GM18517 (cell line): ENCODE measurements around the gene YAP1.

Experiments
- ATAC-seq: cut with Tn5 transposase; IDR thresholded peaks from one replicate; pipeline ENCODE4 v1.9.1; 2021; ENCODE audit warnings: mild to moderate bottlenecking, moderate library complexity; ENCODE audit not compliant: unreplicated experiment

YAP1 gene

DNA sequence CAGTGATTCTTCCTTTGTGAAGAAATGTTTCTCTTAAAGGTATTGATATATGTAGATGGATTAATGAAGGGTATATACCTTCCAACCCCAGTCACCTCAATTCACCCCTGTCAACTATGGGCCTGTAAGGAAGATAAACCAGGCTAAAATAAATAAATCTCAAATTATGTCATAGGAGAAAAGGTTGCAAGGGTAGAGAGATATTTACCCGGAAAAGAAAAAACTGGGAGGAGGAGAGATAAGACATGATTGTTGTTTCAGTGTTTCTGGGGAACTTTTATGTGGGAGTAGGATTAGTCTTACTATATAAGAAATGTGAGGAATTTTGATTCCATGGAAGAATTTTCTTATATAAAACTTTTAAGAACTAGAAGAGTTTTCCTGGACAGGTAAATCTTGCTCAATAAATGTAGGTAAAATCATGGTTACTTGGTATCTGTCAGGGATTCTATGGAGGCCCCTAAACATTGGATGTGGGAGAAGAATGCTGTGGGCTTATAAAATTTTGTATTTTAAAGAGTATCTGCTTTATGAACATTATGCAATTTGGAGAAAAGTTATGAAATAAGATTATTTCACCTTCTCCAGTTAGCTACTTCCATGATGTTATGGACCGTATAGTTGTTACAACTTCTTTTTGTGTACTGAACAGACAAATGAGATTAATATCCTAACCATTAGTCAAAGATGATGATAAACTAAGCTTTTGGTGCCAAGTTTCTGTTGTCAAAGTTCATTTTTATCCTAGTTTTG, 6.4 kb downstream of the YAP1 start:
- no peak for ATAC-seq

DNA sequence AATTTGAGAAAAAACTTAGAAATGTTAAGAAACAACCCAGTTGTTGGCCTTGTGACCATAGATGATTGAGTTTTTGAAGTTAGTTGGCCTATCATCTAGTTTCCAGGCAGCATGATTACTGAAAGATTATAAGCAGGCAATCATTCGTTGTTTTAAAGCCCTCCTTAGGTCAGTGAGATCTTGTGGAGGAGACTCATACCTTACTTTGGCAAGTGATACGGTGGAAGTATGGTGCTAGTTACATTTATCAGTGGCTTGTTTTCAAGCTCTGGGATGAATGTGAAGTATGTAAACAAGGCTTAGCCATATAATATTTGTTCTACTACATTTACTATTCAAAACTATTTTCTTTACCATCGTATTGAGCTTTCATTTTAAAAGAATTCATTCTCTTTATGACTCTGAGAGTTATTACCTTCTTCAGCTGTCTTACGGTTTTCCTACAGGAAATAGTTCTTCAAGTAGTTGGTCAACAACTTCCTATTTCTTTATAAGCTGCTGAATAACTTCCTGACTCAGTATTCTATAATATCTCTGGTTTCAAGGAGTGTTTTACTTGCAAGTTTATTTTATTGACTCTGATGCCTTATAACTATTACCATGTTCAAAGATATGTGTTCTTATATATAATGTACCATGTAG, 7.3 kb downstream of the YAP1 start:
- ATAC-seq, result no peak

DNA sequence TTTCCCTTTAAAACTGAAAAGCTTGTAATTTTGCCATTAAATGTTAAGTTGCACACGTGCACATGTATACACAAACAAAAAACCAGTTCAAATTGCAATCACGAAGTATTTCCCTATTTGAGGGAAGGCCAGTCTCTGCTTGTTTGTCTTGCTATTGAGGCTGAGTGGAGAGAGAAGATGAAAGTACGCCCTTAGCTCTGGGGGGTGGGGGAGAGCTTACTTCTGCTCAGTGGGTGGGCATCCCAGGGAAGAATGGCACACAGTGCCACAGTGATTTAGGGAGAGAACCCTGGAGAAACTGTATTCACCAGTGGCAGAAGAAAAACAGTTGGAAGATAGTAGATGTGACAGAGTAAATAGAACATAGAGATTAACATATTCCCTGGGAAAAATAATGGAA, 8.7 kb downstream of the YAP1 start:
- ATAC-seq, result no peak

DNA sequence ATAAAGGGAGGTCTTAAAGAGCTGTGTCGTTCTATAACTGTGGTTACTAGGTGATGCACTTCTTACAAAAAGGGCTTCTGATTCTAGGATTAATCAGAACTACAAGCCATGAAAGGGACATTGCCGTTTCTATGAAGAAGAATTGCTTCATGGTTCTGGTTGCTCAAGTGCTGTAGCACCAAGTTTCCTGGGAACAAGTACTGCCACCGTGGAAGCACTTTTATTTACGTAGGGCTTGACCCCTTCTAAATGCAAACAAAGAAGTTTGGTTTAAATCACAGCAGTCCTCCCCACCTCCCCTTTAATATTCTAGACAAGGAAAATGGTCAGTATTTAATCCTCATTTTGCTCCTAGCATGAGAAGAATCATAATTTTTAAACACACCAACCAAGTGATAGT, 9.8 kb downstream of the YAP1 start:
- no peak for ATAC-seq

DNA sequence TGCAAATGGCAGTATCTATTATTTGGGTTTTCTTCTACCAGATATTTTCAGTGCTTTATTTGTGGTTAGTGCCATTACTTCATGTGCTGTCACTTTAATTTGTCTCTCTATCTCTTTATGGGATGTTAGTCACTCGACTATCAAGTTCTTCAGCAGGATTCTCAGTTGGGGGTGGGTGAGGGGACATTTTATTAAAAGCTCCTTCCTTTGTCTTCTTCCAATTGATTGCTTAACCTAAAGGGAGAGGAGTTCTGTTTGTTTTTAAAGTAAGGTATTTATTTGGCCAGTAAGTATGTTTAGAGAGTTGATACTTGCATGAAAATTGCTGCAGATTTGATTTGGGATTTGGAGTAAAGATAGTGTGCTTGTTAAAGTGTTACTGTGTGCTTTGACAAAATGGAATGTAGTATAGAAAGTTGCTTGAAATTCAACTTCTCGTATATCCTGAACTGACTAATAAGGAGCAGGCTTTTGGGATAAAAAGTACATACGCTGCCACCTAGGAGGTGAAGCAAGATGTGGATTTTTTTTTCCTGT, 10.3 kb downstream of the YAP1 start:
- no peak for ATAC-seq

DNA sequence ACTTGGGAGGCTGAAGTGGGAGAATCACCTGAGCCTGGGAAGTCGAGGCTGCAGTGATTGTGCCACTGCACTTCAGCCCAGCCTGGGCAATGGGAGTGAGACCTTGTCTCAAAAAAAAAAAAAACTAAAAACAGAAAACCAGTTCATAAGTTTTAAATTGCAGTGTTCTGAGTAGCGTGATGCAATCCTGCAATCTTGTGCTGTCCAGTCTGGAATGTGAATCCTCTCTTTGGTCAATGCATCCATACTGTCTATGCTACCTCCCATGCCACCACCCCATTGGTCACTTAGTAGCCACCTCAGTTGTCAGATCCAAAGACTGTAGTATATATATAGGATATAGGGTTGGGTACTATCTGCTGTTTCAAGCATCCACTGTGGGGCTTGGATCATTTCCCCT, 11.1 kb downstream of the YAP1 start:
- no peak for ATAC-seq

DNA sequence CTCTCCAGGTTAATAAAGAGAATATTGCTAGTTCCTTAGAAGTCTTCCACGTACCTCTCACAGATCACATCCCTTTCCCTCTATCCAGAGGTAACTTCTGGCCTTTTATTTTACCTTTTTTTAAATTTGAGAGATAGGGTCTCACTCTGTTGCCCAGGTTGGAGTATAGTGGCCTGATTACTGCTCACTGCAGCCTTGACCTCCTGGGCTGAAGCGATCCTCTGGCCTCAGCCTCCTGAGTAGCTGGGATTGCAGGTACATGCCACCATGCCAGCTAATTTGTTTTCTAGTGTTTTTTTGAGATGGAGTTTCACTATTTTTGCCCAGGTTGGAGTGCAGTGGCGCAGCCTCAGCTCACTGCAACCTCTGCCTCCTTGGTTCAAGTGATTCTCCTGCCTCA, 24.4 kb downstream of the YAP1 start:
- ATAC-seq, result no peak

DNA sequence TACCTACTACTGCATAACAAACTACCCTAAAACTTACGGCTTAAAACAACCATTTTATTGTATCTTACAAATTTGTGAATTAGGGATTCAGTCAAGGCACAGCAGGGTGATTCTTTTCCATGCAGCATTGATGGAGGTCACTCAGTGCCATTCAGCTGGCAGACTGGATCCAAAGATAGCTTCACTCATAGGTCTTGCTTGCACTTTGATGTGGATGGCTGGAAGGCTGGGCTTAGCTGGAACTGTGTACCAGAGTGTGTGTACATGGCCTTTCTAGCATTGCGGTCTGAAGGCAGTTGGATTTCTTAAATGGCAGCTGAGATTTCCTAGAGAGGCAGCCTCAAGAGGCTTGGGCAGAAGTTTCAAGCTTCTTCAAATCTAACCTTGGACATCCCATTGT, 25.0 kb downstream of the YAP1 start:
- ATAC-seq, result no peak

DNA sequence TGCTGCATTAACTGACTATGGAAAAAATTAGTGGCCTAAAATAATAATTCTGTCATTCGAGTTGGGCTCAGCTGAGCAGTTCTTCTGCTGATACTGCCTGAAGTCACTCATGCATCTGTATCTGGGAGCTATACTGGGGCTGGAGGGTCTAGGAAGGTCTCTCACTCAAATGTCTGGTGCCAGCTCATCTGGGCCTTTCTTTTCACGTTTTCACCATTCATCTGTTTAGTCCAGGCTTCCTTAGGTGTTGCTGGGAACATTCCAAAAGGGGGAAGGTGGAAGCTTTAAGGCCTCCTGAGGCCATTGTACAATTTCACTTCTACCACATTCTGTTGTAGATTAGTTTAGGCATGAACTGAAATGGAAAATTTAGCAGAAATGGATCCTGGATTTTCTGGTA, 28.0 kb downstream of the YAP1 start:
- ATAC-seq, result no peak

DNA sequence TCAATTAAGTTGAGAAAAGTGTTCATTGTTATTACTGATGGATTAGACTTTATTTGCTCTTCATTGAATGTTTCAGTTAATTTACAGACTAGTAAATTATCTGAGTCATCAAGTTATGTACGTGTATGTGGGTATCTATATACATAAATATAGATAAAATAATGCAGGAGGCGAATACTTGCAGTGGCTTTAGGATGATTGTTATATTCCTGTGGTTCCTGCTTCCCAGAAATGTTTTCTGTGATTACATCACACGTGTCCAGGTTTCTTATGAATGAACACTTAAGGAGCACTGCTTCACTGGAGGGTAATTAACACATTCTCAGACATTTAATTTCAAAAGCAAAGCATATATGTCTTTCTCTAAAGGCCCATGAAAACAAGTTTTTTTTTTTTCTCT, 28.4 kb downstream of the YAP1 start:
- no peak for ATAC-seq

DNA sequence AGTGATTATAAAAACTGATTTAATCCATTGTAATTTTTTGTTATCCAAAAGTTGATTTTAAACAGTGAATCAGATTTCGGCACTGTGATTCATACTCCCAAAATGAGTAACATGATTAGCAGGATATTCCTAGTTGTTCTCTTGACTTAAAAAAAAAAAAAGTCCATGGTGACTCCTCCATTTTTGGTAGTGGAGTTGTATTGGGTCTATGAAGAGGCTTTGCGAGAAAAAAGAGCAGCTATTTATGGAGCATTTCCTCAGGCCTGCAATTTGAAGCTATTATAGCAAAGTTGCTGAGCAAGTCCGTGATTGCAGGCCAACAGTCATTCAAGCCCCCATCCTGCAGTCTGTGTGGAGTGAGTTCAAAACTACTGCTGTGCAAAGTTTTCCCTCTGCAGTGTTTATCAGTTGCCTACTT, 28.8 kb downstream of the YAP1 start:
- ATAC-seq, result no peak

DNA sequence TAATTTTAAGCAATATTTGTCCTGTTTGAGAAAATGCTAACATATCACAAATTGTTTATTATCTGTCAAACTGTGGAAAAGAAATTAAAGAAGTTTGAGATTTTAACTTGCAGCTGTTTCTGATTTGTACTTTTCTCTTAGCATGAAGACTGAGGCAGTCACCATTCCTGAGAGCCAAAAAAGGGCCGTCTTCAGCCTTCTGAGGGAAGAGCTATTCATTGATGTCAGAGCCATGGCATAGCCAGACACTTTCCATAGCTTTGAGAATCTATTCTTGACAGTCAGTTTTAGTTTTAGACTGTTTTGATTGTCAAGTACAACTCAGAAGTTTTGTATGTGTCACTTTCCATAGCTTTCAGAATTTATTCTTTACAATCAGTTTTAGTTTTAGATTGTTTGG, 32.1 kb downstream of the YAP1 start:
- no peak for ATAC-seq

DNA sequence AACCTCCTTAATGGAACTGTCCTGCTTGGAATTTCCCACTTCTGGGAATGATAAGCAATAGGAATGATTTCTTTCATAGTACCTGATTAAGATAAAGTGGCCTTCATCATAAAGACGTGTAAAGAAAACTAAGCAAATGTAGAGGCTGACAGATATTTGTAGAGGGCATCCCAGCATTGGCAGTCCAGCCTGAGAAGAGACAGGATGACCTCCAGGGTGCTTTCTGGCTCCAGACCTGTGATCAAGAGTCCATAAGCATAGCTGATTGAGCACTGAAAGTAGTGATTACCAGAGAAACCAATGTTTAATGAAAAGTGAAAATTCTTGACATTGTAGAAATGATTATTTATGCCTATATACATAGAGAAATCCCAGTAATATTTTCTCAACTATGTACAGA, 33.6 kb downstream of the YAP1 start:
- ATAC-seq, result no peak

DNA sequence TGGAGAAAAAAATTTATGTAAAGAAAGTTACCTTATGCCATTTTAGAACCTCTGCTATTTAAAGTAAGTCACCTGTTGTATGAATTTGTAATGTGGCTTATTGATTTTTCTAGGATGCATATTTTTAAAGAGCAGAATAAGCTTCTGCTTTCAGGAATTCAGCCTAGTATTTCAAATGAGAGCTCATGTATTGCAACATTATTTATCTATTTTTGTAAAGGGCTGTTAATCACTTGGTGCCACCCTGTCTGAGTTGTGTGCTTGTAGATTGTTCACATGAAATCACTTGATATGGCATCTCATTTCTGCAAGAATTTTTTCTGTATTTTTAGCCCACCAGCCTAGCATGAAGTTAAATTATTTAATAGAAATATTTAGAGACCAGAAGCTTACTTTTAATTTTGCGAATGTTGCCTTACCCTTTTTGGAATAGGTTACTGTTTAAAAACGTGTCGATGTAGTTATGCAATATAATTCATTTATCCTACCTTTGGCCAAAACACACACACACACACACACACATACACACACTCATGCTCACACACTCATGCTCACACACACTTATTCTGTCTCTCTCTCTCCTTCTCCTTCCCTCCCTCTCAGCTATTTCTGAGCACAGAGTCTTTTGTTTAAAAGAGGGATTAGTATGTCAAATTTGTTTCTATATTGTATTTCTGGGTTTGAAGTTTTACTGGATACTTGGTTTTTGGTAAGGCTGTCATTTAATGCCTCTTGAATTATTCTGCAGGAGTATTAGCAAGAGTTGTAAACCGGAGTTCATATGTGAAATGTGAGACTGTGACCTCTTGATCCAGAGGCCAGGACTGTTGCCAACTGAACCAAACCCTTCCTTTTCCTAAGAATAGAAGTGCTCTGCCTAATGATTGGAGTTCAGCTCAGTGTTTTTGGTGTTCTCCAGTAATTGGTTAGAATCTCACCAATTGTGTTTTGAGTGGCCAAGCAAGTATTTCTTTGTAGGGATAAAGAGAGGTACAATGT, 34.4 kb downstream of the YAP1 start:
- no peak for ATAC-seq

DNA sequence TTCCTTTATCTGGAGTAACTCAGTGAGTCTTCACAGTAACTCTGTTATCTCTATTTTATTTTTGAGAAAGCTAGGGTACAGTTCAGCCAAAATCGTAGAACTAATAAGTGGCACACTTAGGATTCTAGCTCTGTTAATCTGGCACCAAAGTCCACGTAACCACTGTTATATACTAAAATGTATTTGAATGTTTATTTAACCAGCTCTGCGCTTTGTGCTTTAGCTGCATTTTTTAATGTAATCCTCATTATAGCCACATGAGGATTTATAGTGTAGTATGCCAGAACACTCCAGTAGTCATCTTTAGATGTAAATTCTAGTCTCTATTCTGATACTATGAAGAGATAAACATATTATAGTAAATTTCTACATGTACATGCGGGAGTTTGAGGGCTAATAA, 36.8 kb downstream of the YAP1 start:
- no peak for ATAC-seq

DNA sequence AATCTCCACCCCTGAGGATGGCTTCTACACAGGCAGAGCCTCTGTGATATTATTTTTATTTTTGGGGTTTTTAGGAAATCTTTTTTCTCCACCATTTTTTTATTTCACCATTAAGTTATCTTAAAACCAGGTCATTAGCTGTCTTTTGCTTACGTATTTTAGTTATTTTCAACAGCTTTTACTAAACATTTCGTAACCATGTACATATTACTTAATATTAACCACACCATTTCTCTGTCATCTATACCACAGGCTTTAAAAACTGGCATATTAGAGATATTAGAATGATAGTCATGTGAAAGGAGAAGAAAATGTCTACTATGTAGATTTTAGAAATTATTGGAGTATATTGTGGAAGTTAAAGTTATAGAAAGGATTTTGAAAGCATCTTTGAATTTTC, 37.4 kb downstream of the YAP1 start:
- ATAC-seq, result no peak

DNA sequence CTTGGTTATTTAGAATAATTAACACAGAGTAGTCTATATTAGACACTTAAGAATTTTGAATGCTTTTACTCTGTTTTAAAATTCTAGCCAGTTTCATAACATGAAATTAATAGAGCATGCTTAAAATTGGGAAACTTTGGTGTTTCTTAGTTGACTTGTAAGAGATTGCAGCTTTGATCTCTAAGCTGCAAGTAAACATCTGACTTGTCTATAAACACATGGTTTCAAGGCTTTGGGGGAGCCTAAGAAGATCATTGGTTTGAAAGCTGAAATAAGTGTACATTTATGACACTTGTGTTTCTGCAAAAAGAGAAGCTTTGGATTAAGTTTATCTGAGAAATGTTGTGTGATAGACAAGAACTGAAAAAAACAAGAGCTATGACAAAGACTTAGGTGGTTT, 37.8 kb downstream of the YAP1 start:
- ATAC-seq, result no peak

DNA sequence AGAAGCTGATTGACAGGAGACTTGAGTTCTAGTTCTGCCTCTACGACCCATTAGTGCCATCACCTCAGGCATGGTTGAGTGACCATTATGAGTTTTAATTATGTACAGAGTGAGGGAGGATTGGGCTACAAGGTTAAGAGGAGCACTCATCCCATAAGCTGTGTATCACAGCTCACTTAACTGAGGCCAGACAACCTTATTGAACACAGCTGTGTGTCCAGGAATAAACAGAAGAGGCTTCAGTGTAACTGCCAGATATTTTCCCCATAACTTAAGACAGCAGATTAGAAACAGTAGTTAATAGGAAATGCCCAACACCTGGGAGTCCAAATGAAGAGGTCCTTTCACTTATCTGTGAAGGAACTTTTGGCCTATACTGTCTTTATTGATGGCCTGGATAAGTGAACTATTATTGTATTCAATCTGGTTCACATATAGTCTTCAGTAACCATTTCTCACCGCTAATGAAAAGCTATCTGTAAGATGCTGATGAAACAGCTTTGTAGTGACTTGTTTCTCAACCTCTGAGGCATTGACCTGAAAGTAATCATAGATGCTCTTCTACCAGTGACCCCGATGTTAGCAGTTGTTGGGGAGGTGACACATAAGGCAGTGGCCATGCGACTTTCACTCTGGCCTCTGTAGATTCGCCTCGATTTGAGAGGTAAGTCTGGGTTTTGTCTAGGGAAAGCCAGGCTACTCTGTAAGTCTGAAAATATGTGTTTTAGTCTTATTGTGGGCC, 41.7 kb downstream of the YAP1 start:
- ATAC-seq, result no peak

DNA sequence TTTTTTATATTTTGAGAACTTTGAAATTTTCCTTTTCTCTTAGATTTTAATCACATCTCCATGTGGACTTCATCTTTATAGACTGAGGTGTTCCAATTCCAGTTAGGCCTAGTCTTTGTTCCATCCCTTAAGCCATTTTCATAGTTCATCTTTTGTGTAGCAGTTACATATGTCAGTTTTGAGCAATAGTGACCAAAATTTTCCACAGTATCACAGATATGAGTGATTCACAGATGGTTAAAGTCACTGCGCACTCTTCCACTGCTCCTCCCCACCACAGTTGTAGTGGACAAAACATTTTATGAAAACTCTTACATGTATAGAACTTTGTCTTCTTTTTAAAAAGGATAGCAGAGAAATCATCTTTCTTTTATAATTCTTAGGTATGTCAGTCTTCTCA, 42.8 kb downstream of the YAP1 start:
- no peak for ATAC-seq

DNA sequence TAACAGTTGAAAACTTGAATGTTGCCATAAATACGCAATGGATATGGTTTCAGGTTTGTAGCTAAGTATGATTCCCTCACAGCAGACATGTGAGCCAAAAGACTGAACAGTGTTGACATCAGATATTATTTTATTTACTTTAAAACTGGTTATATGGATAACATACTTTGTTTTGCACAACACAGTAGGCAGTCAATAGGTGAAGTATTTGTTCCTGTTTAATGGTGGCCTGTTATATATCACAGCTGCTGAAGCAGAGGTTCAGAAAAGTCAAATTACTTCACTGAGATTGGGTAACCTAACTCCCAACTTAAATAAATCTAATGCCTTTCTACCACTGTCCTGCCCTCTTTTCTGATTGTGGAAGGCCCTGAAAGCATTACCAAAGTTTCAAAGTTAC, 44.6 kb downstream of the YAP1 start:
- no peak for ATAC-seq

DNA sequence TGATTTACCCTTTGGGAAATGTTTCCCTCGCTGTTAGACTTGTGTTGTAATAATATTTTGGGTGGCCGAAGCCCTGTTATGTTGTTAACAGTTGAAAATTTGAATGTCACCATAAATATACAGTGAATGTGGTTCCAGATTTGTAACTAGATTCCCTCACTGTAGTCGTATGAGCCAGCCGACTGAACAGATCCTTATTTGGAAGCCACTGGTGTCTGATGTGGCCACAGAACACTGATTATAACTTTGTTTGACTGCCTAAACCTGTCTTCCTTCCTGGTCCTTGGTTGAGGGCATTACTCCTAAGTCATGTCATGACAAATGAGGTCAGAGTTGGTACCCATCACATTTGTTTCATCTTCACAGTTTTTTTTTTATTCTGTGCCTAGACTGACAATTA, 45.4 kb downstream of the YAP1 start:
- no peak for ATAC-seq
